T-helper 1 cell treated with Interleukin-12 subunit alpha and Interleukin-12 subunit beta and Interleukin-4 antibody, amounts not matched to agents 30 μg/mL and 1 μg/mL, for 36 hours (primary cell): ENCODE results near the gene PCBD1.

Experiments
- H3K27ac Mint-ChIP-seq: one replicate; pipeline ENCODE4 v1.8.0; 2021; ENCODE audit warnings: mild to moderate bottlenecking, mixed read lengths
- H3K27me3 Mint-ChIP-seq: one replicate; pipeline ENCODE4 v1.8.0; 2021; ENCODE audit warnings: low read depth, mixed read lengths
- H3K36me3 Mint-ChIP-seq: one replicate; pipeline ENCODE4 v1.8.0; 2021; ENCODE audit warnings: low read depth, mixed read lengths
- H3K4me1 Mint-ChIP-seq: one replicate; pipeline ENCODE4 v1.8.0; 2021; ENCODE audit warnings: low read depth, mixed read lengths
- H3K4me3 Mint-ChIP-seq: one replicate; pipeline ENCODE4 v1.8.0; 2021; ENCODE audit warnings: mild to moderate bottlenecking, moderate library complexity, mixed read lengths
- H3K9me3 Mint-ChIP-seq: one replicate; pipeline ENCODE4 v1.8.0; 2021; ENCODE audit warnings: mixed read lengths

The PCBD1 gene

DNA sequence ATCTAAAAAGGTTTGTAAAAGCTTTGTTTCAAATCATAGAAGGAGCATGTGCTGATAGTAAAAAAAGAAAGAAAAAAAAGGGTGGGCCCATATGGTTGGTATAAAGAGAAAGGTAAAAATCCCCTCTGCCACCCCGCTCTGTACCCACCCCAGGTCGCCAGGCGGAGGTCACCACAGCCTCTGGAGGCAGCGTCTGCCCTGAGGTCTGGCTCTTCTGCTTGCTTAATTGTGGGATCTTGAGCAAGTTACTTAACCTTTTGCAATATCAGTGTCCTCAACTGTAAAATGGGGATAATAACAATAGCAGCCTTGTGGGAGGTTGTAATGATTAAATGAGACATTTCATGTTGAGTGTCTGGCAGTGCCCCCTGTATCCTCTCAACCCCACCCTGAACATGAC lies 10.7 kb upstream of the PCBD1 start:
- Mint-ChIP-seq H3K36me3 (no peaks in the 10 kb centered on the region), H3K4me1 (no peaks in the 10 kb centered on the region), H3K27me3 (peaks cover 3% of the 10 kb centered on the region), H3K27ac (no peak overlapping the region), H3K9me3 (no peaks in the 10 kb centered on the region), H3K4me3 (no peak overlapping the region)

- H3K27ac Mint-ChIP-seq: no peak overlapping the region
Observed at GRCh38 chr10:70898687-70899086, 10.3 kb upstream of the PCBD1 start.

DNA sequence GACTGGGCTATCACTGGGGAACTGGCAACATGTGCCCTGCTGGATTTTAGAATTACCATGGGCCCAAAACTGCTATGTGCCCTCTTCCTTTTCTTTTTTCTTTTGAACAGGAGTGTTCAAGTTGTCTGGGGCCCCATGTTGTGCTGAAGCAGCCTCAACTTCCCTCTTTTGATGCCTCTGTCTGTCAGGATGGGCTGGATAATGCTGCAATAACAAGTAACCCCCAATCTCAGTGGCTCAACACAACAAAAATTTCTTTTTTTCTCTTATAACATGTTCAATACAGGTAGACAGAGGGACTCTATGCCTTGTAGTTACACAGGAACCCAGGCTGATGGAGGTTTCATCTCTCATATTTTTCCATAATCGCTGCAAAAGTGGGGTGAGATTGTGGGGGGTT lies 8.2 kb upstream of the PCBD1 start:
- no peak overlapping the region for H3K27ac Mint-ChIP-seq
- H3K27me3 Mint-ChIP-seq: no peaks in the 10 kb centered on the region
- no peaks in the 10 kb centered on the region for H3K36me3 Mint-ChIP-seq
- H3K4me3 Mint-ChIP-seq: no peak overlapping the region
- peaks cover 5% of the 10 kb centered on the region for H3K4me1 Mint-ChIP-seq
- H3K9me3 Mint-ChIP-seq: no peaks in the 10 kb centered on the region

More at GRCh38 chr10:70898687-70899086, 10.3 kb upstream of the PCBD1 start:
- peaks cover 3% of the 10 kb centered on the region for H3K27me3 Mint-ChIP-seq
- H3K4me1 Mint-ChIP-seq: no peaks in the 10 kb centered on the region
- H3K4me3 Mint-ChIP-seq: no peak overlapping the region
- no peaks in the 10 kb centered on the region for H3K36me3 Mint-ChIP-seq
- H3K9me3 Mint-ChIP-seq: no peaks in the 10 kb centered on the region

DNA sequence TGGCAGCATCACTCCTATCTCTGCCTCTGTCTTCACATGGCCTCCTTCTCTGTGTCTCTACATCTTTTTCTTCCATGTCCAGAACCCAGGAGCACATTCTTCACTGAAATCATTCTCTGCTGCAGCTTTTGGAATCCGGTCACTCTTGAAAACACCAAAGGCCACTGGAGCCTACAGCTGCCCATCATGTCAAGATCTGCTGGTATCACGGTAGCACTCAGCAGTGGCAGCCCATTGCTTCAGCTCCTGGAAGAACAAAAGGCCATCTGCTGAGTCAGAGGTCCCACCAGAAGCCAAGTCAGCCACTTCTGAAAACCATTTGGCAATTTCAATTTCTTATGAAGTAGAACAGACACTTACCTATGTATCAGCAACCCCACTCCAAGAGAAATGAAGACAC lies 6.1 kb upstream of the PCBD1 start:
- Mint-ChIP-seq H3K27me3 (no peaks in the 10 kb centered on the region), H3K4me1 (peaks cover 7% of the 10 kb centered on the region), H3K36me3 (no peaks in the 10 kb centered on the region), H3K27ac (no peak overlapping the region), H3K4me3 (no peak overlapping the region), H3K9me3 (no peaks in the 10 kb centered on the region)

GRCh38 chr10:70893227-70894006 lies 5.1 kb upstream of the PCBD1 start:
- Mint-ChIP-seq H3K9me3 (no peaks in the 10 kb centered on the region), H3K27me3 (no peaks in the 10 kb centered on the region), H3K36me3 (no peaks in the 10 kb centered on the region), H3K27ac (no peak overlapping the region), H3K4me3 (no peak overlapping the region), H3K4me1 (peaks cover 7% of the 10 kb centered on the region)

- no peak overlapping the region for H3K27ac Mint-ChIP-seq
- no peaks in the 10 kb centered on the region for H3K36me3 Mint-ChIP-seq
- H3K27me3 Mint-ChIP-seq: no peaks in the 10 kb centered on the region
- H3K9me3 Mint-ChIP-seq: no peaks in the 10 kb centered on the region
- no peak overlapping the region for H3K4me3 Mint-ChIP-seq
- peaks cover 7% of the 10 kb centered on the region for H3K4me1 Mint-ChIP-seq
Observed at GRCh38 chr10:70892631-70893030, 4.3 kb upstream of the PCBD1 start.

- Mint-ChIP-seq H3K27me3 (no peaks in the 10 kb centered on the region), H3K36me3 (no peaks in the 10 kb centered on the region), H3K9me3 (no peaks in the 10 kb centered on the region), H3K4me3 (no peak overlapping the region), H3K27ac (no peak overlapping the region), H3K4me1 (peaks cover 14% of the 10 kb centered on the region)
Observed at GRCh38 chr10:70891627-70892026, 3.3 kb upstream of the PCBD1 start.

DNA sequence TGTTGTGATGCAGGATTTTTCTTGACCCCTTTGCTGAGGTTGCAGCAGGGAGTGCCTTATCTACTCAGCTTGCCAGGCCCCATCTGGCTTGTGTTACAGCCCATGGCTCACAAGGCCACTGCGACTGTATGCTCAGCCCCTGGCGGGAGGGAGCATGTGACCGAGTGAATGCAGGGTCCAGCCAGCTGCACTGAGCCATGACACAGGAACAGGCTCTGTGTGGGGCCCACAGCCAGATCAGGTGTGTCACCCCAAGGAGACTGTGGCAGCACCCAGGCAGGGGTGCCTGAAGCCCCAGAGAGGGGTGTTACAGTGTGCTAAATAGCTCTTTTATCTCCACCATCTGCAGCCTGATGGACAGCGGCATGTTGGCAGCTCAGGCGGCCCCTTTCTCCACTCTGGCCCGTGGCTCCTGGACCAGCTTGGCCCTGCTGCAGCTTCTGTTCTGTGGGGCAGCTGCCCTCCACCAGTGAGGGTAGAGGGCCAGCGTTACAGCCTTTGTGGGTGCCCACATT lies 2.6 kb upstream of the PCBD1 start:
- Mint-ChIP-seq H3K27me3 (no peaks in the 10 kb centered on the region), H3K9me3 (no peaks in the 10 kb centered on the region), H3K4me1 (peaks cover 16% of the 10 kb centered on the region), H3K27ac (no peak overlapping the region), H3K4me3 (no peak overlapping the region), H3K36me3 (no peaks in the 10 kb centered on the region)

- H3K4me3 Mint-ChIP-seq: peak overlapping the region; percentile 10
- H3K36me3 Mint-ChIP-seq: peaks cover 3% of the 10 kb centered on the region
- no peaks in the 10 kb centered on the region for H3K9me3 Mint-ChIP-seq
- peaks cover 16% of the 10 kb centered on the region for H3K4me1 Mint-ChIP-seq
- no peak overlapping the region for H3K27ac Mint-ChIP-seq
- no peaks in the 10 kb centered on the region for H3K27me3 Mint-ChIP-seq
Observed at GRCh38 chr10:70889291-70889690, 926 bp upstream of the PCBD1 start.

DNA sequence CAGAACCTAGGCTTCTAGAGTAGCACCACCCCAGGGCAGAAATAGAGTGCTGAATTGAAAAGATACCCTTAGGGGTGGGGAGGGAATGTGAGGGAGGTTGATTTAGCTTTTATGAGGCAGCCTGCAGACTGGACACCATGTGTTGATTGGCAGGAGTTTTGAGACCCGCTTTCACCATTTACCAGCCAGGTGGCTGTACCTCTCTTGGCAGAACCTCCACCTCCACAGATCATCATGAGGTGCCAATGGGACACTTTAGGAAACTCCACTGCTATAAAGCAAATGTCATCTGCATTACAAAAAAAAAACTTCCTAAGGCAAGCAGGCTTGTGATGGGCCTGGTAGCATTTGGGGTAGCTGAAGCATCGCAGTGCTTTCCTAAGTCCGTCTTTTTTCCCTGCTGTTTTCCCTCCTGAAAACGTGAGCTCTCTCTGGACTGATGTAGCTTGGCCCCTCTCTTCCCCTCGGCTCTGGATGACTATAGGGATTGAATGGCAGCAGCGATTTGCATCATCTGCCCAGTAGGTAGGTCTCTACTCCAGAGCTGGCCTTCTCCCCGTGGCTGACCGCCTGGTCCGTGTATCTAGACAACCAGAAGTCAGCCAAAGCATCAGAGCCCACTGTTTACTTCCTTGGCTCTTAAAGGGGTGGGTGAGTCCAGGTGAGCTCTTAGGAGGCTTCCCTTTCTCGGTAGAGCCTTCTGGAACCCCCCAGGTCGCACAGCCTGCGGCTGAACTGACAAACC lies 1.3 kb downstream of the PCBD1 start:
- peak overlapping the region; percentile 78 for H3K4me3 Mint-ChIP-seq
- peak overlapping the region; percentile 41 for H3K27ac Mint-ChIP-seq
- no peaks in the 10 kb centered on the region for H3K27me3 Mint-ChIP-seq
- H3K9me3 Mint-ChIP-seq: no peaks in the 10 kb centered on the region
- peaks cover 12% of the 10 kb centered on the region for H3K4me1 Mint-ChIP-seq
- peaks cover 7% of the 10 kb centered on the region for H3K36me3 Mint-ChIP-seq

- Mint-ChIP-seq H3K27ac (no peak overlapping the region), H3K27me3 (no peaks in the 10 kb centered on the region), H3K4me3 (no peak overlapping the region), H3K4me1 (peaks cover 12% of the 10 kb centered on the region), H3K36me3 (peaks cover 7% of the 10 kb centered on the region), H3K9me3 (no peaks in the 10 kb centered on the region)
Observed at GRCh38 chr10:70885931-70886903, 2.1 kb downstream of the PCBD1 start.

- H3K36me3 Mint-ChIP-seq: peaks cover 7% of the 10 kb centered on the region
- H3K27ac Mint-ChIP-seq: no peak overlapping the region
- no peaks in the 10 kb centered on the region for H3K9me3 Mint-ChIP-seq
- no peaks in the 10 kb centered on the region for H3K27me3 Mint-ChIP-seq
- no peak overlapping the region for H3K4me3 Mint-ChIP-seq
- peaks cover 12% of the 10 kb centered on the region for H3K4me1 Mint-ChIP-seq
Observed at GRCh38 chr10:70885481-70885880, 2.9 kb downstream of the PCBD1 start.

DNA sequence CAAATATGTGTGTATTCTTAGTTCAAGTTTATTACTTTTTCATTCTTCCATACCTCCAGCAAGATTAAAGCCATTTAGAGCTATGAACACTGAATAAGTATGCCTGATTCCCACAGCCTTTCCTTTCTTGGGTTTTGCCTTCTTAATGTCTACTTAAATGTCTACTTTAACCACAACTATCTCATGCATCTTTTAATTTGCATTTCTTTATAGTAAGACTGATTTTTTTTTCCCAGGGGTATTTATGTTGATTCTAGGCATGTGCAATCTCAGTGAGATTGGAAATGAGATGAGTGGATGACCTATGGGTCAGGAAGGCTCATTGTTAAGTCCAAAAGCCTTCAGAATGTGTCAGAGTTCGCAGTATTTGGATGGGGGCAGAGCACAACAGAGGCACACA lies 3.6 kb downstream of the PCBD1 start:
- no peaks in the 10 kb centered on the region for H3K9me3 Mint-ChIP-seq
- H3K4me3 Mint-ChIP-seq: no peak overlapping the region
- H3K4me1 Mint-ChIP-seq: peaks cover 13% of the 10 kb centered on the region
- peaks cover 9% of the 10 kb centered on the region for H3K36me3 Mint-ChIP-seq
- no peaks in the 10 kb centered on the region for H3K27me3 Mint-ChIP-seq
- no peak overlapping the region for H3K27ac Mint-ChIP-seq

DNA sequence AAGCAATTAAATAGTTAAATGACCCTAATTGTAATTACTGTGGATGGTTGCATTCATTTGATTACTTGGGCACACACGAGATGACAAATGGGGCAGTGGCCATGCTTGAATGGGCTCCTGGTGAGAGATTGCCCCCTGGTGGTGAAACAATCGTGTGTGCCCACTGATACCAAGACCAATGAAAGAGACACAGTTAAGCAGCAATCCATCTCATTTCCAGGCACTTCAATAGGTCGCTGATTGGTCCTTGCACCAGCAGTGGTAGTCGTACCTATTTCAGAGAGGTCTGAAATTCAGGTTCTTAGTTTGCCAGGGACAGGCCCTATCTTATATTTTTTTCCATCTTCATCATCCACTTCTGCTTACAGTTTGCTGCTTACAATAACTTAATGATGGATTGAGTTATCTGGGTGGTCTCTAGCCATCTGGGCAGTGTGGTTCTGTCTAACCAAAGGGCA lies 8.3 kb downstream of the PCBD1 start:
- Mint-ChIP-seq H3K27ac (no peak overlapping the region), H3K4me1 (peaks cover 4% of the 10 kb centered on the region), H3K9me3 (no peaks in the 10 kb centered on the region)

More for the DNA sequence above, 8.3 kb downstream of the PCBD1 start:
- Mint-ChIP-seq H3K4me3 (no peak overlapping the region), H3K36me3 (peaks cover 9% of the 10 kb centered on the region), H3K27me3 (no peaks in the 10 kb centered on the region)
